Measurements from ENCODE around the gene SIX3.

Gene SIX3

DNA sequence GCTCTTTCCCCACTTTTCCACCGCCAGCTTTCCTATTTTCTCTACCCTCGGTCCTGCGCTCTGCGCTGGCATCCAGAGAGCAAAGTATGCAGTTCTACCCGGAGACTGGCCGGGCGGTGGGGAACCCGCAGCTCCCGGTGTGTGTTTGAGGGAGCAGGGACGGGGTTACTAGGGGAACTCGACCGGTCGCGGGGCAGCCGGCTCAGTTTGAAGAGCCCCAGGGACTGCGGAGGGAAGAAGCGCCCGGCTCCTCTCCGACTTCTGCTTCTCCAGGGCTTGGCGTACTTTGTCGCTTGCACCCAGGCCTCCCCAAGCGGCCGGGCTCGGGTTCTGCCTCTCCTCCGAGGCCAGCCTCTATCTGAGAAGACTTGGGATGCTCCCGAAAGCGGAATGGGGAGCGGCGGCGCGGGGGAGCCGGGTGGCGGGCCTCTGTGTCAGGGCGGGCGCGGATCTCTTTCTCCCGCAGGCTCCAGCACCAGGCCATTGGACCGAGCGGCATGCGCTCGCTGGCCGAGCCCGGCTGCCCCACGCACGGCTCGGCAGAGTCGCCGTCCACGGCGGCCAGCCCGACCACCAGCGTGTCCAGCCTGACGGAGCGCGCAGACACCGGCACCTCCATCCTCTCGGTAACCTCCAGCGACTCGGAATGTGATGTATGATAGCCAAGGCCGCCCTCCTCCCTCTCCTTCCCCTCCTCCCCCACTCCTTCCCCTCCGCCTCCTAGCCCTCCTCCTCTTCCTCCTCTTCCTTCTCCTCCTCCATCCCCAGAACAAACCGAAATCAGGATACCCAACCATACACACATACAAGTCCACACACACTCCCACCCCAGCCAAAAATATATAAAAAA, 2.8 kb downstream of the SIX3 start:
- DNase-seq = no peak

DNA sequence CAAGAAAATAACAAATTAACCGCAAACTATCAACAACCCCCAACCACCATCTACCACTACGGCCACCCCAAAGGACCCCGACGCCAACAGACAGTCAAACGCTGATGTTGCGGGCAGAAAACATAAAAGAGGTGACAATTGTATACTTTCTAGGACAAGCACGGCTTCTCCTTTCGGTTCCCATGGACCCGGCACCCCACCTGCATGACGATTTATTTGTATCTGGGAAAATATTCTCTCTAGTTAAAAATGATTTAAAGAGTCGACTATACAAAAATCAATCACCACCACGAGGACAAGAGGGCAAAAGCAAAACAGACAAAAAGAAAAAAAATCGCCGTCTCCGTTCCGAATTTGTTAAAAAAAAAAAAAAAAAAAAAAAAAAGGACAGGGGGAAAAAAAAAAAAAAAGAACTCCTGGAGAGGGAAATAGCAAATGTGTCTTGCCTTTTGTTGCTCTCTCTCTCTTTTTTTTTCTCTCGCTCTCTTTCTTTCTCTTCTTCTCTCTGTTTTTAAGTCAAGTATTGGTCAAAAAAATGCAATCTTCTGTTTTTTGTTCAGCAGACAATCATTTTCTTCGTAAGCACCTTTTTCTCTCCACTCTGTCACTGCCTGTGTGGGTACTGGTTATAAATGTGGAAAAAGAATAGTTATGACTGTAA, 3.6 kb downstream of the SIX3 start:
- no peak for DNase-seq

DNA sequence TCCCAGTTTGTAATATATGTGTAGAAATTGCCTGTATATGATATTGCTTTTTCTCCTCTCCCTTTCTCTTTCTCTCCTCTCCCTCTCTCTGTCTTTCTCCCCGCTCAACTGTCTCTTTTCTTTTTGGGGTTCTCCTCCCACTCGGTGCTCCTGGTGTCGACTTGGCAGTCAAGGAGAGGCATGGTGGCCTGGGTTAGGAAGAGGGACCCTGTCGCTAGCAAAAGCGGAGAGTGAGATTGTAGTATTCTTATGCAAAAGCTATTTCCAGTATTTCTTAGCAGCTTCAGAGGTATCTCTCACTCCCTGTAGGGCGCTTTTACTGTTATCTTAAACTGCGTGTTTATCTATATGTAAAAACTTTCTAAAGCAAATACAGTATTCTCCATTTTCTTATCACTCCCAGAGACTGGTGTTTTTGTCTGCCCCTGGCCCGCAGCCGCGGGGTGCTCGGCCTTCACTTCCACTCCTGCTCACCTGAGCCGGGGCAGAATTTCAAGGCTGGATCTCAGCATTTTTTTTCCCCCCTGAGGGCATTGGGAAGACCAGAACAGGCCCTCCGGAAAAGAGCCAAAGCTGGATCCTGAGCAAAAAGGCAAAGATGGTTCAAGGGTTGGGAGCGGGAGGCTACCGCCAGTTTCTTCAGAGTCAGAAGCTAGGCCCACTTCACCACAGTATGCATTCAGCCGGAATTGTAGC, 4.3 kb downstream of the SIX3 start:
- no peak for DNase-seq

DNA sequence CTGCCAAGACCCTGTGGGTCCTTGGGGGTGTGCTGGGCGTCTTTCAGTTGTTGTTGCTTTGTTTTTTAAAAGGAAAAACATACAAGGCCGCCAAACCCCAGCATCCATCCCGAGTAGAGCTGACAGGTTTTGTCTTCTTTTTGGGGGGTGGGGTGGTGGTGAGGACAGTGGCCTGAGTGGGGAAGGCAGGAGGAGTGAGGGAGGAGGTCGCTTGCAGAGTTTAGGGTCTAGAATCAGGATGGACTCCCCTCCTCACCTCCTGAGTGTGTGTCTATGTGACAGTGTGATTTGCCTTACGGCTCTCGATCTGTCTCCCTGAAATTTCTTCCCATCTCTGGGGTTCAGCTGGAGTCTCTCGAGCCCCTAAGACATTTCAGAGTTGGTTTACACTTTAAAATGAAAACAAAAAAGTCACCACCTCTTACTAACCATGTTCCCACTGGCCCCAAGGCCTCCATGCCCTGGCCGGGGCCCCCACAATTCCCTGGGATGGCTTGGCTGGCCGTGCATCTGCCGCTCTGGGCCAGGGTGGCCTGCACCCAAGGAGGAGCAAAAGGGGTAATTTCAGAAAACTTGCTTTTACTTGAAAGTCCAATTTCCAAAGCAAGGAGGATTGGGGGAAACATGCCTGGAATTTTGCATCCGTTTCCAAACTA, 5.0 kb downstream of the SIX3 start:
- DNase-seq = no peak

DNA sequence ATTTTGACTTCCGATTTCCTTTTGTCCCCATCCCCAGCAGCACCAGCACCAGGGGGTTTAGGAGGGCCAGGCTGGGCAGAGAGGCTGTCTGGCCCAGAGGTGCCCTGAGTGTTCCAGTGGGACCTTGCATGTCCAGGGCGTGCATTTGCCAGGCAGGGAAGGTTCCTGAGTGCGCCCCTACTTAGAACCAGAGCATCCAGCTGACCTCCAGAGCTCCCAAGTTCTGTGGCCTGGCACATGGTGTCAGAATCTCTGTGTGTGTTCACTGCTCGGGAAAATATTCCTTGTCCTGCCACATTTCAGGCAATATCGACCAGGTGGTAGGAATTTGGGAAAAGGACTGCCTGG, 5.5 kb downstream of the SIX3 start:
- no peak for DNase-seq

DNA sequence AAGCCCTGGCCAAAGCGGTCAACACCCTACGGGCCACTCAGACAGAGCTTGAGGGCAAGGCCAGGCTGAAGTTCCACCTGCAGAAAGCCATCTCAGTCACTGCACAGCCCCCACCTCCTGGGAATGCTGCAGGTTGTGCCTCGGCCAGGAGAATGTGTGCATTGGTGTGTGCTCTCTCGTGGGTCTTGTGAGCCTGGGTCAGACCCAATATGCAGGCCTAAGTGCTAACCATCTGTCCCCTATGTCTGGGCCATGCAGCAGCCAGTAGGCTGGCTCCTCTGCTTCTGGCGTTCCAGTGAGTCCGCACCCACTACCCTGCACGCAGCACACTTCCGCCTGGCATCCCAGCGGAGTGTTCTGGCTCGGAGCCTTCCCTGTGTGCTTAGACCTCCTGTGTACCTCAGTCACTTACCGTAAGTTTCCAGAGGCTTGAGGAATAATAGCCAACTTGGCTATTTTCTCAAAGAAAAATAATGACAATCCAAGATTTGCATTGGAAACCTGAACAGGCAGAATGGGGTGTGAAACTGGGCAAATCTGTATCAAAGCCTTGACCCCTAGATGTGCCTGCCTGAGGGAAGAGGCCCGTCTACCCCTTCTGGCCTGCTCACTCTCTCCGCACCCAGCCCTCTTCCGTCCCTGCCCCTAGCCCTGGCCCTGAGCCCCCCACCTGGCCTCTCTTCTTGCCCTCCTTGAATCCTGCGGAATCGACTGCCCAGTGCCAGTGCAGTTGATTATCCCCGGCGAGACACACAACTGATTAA, 7.2 kb downstream of the SIX3 start:
- no peak for DNase-seq

DNA sequence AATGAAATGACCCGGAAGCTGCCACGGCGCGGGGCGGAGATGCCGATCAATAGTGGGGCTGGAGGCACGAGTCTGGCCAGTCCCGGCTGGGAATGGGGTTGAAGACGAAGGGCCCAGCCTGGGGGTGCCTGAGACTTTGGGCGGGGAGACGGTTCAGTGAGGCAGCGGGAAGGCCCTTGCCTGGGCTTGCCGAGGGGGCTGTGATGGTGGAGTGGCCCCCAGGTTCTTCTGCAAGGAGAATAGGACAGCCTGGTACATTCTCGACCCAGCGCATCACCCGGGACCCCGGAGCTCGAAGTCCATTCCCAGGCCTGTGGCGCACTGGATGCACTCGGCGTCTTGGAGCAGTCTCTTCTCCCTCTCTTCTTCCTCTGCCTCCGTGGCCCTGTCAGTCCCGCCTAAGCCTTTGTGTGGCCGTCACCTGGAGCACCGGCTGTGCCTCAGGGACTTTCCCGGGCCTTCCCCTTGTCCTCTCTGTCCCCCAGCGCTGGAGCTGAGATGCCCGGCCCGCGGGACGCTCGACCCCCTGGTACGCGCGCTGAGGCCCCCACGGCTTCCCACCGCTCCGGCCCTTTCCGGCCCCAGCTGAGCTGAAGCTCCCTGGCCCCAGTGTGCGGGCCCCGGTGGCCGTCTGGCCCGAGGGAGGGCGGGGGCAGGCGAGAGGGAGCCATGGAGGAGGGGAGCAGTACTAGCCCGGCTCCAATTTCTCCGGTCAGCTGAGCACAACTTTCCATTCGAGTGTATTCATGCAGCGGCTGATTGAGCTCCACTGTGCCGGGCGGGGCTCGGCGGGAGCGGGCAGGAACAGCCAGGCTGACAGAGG, 8.0 kb downstream of the SIX3 start:
- DNase-seq = no peak

DNA sequence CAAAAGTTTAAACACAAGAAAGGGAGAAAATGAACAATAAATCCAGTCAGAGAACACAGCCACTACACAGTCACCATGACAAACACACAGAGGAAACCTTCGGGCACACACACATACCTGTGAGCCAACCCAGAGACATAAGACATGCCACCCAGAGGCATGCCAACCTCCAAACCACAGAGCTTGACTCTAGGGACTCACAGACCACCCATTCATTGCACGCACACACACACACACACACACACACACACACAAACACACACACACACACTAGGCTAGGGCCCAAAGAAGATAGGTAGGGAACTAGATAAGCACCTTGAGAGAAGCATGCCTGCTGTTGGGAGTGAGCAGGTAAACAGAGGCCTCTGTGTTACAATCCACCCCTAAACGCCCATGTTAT, 9.1 kb downstream of the SIX3 start:
- no peak for DNase-seq

DNA sequence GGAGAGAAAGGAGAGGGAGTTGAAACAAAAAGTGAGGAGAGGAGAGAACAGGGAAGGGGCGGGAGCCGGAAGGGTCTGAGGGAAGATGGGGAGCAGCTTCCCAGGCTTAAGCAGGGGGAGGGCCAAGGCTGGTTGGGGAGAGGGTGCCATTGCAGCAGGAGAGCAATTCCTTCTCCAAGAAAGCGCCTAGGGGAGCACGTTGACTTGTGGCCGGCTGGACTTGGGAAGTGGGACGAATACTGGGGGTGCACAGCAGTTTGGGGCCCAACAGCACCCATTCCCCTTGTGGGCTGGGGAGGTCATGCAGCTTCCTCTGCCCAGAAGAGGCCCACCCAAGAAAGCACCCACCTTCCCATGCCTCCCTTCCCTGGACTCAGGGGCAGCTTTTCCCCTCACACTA, 9.6 kb downstream of the SIX3 start:
- DNase-seq = no peak

DNA sequence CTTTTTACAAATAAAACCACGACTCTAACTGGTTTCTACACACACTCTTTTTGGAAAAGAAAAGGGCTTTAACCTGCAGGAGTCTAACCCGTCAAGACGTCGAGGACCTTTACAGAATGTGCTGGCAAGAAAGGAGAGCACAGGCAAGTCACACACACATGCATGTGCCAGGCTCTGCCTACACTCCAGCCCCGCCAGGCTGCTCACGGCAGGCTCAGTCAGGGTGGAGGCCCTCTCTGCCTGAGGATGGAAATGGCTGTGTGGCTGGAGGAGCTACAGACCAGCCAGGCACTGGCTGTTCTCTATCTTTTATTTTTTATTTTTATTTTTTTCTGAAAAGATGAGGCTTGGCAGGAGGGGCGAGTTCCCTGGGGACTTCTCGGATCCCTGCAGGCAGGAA, 10.2 kb downstream of the SIX3 start:
- DNase-seq = no peak

DNA sequence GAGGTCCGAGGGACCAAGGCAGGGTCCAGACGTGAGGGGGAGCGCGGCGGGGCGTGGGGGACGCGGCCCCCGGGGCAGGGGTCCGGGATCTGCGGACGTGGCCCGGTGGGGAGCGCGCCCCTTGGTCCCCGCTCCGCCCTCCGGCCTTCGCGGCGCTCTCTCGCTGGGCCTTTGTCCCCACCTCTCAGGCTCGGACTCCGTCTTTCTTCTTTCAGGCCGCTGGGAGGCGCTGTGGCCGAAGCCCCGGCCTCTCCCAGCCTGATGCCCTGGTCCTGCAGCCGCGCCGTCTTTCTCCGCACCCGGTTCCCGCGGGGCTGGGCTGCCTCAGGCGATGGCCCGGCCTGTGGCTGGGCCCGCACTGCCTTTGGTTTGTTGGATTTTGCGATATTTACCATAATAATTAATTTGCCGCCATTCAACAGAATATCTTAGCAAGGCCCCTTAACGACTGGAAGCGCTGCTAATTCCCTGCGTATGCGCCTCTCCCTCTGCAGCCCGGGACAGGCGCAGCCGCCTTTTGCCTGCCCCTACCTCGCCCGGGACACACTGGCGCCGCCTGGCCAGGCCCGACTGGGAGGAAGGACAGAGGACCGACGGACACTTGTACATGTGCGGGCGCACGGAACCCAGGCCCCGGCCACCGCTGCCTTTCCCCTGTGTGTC, 10.8 kb downstream of the SIX3 start:
- no peak for DNase-seq

DNA sequence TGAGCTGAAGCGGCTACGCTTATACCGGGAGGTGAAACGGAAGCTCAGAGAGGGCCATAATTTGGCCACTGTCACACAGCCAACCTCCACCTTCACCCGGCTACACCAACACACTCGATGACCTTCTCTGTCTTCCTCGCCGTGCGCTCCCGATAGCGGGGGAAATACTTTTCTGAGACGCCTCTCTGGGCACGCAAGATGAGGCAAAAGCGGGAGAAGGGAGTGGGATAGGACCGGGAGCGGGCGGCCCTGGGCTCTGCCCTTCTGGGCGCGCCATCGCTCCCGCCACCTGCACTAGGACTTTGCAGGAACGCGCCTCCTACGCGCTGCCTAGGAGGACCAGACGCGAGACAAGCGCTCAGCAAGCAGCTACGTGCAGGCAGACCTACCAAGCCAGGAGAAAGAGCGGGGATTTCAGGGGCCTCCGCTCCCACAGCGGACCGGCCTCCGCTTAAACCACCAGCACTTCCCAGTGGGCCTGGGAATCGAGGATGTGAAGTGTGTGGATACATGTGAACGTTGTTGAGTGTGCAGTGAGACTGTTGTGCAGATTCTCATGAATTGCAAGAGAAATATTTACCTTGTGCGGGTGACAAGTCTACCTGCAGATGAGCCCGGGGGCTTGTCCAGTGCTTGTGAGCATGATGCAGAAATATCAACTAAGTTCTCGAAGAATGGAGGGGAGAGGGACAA, 11.4 kb downstream of the SIX3 start:
- no peak for DNase-seq

DNA sequence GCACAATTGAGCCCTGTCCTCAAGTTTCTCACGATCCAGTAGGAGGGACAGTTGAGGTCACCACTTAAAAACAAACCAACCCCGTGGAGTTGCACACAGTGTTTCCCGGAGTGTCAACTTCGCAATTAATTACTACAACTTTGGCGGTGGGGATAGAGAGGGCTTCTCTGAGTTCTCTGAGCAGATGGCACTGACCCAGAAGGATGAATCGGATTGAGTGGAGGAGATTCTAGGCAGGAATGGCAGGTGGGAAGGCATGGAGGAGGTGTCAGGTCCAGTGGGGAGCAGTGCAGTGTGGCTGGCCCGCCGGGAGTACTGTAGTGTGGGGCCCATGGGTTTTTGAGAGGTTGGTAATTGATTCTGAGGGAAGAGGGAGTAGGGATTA, 12.0 kb downstream of the SIX3 start:
- DNase-seq = no peak

DNA sequence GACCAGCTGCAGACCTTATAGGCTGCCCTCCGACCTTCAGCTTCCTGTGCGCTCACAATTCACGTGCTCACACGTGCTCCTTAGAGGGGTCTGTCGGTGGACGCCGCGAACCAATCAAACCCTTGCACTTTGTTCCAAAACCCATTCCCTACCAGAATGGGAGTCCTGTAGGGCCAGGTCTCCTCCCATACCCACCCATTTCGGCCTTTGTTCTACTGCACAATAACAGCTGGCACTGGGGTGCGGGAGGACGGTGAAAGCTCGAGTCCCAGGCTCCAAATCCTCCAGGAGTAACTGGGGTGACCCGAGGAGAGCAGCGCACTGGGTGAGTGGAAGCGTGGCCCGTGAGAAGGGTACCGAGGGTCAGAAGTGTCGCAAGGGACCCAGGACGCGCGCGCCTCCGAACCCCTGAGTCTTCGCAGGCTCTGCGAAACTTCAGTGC, 13.0 kb downstream of the SIX3 start:
- DNase-seq = no peak

DNA sequence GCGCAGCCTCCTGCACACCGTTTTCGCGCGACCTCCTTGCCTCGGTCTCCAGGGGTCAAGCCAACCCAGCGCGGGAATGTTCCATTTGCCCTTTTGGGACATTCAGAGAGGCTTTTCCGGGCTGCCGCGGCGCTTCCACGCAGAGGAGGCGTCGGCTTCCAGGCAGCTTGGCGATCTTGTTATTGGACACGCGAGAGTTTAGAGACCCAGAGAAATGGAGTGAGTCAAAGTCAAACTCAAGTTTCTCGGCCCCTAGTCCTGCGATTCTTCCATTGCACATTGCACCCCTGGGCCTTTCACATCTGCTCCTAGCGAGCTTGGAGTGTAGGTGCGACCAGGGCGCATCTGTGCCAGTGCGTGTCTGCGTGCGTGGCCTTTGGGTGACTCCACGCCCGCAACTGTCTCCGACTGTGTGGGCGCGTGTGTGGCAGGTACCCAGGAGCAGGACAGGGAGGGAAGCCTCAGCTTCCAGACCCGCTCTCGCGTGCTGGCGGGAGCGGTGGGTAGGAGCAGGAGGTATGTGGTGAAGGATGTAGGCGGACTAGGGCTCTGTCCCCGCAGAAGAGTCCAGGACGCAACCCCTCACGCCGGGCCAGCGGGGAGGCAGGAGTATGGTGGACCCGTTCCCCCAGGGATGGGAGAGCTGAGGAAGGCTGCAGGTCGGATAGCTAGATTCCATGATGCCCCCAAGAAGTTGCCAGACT, 13.5 kb downstream of the SIX3 start:
- no peak for DNase-seq

DNA sequence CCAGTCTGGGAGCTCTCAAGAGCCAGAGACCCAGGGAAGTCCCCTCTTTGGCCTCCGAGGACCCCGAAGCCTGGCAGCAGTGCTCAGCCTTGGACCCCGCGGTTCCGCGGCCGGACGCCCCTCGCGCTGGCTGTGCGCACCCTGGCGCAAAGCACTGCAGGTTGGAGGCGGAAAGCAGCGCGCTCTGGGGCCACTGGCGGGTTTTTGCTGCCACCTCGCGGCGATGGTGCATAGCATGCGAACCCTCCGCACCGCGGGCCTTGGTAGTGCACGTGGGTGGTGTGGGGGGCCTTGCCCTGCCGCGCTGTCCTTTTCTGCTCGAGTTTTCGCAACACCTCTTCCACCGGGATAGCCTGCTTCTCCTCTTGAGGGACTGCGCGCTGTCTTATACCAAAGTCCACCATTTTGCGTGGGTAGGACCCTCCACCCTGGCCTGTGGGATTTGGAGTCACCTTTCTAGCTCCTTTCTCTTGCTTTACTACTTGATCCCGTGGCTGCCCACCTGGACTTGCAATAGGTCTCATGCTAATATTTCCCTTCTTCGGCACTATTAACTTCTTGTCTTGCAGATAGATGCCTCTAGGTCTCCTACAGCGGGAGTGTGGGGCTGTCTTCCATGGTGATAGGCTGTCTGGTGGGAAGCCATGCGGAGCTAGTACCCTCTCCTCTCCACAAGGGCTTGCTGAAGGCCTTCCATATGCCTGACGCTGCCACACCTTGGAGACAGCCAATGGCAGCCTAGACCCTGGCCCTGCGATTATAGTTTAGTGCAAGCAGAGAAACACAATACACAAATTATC, 14.3 kb downstream of the SIX3 start:
- peak; percentile 60 for DNase-seq

DNA sequence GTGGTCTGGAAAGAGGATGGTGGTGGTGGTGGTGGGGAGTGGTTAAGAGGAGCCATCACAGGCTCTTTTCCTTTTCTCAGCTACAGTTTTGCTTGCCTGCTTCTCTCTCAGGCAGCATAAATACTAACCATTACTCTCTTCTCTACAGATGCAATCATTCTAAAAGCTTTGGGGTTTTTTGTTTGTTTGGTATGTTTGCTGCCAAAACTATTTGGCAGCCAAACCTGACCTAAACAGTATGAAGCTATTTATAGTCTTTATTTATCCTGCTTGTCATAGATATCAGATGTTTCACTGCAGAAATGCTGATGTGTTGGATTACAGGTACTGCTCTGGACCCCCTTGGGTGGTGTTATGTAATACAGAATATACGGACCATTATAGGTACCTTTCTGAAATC, 15.3 kb downstream of the SIX3 start:
- DNase-seq = no peak

DNA sequence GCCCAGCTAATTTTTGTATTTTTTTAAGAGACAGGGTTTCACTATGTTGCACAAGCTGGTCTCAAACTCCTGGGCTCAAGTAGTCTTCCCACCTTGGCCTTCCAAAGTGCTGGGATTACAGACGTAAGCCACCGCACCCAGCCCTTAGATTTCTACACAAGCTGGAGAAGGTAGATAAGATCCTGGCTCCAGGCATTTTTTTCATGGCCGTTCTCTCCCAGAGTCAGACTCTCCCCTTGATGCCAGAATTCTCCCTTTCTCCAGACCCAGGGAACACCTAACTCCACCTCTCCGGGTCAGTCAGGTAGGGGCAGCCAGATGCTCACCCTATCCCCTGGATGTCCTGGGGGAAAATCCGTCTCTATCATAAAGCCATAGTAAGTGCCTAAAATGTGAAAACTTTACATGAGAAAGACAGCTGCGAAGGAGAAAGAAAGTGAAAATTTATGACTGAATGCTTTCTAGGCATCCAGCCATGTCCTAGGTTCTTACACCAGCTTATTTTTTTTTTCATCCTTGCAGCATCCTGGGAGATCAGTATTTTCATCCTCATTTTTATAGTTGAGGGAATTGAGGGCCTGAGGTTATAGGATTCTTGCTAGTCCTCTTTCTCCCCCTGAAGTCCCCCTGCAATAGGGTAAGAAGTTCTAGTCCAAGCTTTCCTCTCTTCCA, 16.3 kb downstream of the SIX3 start:
- DNase-seq = no peak

DNA sequence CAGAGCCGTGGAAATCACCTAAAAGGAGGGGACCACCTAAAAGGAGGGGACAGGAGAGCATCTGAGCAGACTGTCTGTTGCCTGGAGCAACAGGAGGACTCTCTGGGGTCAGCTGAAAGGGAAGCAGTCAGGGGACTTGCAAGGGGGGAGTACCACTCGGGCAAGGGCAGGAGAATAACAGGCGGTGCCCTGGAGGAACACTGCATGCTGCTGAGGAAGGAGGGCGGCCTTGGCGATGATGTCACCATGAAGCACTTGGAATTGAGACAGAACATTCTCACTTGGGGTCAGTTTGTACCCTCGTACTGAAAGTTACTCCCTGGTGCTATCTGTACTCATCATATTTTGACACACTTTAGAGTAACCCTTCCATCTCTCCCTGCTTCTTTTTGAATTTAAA, 18.4 kb downstream of the SIX3 start:
- no peak for DNase-seq
